Astrocyte (in vitro differentiated cells and primary cell): Measurements from ENCODE around the gene SLC35B1.

Source experiments
- CTCF ChIP-seq: IDR thresholded peaks from 2 replicates; pipeline ENCODE4 v1.5.1; 2011; ENCODE audit warnings: low read depth, mild to moderate bottlenecking, inconsistent platforms, low read length, moderate library complexity; ENCODE audit not compliant: insufficient read depth
- EZH2 ChIP-seq: IDR thresholded peaks from 2 replicates; pipeline ENCODE4 v1.6.1; 2012; ENCODE audit warnings: mild to moderate bottlenecking, low read length, inconsistent platforms; ENCODE audit not compliant: insufficient read depth

GRCh38 chr17:49731435-49731831, 23.7 kb upstream of the SLC35B1 start:
- TF ChIP-seq CTCF (no peak), EZH2 (no peak)
